DOHH2 (cell line): ENCODE results near the gene PROM1.

Experiments
- H3F3A ChIP-seq: fragments of 200-600 bp; sonication (generic), shearing (Covaris generic); 2 replicates; pipeline ENCODE4 v1.6.0; 2016; ENCODE audit warnings: antibody characterized with exemption, mild to moderate bottlenecking; ENCODE audit not compliant: control insufficient read depth, insufficient read depth
- H3K27ac ChIP-seq: fragments of 200-600 bp; sonication (generic); 2 replicates; pipeline ENCODE4 v1.5.1; 2014; ENCODE audit warnings: low read depth, mild to moderate bottlenecking, low read length, moderate library complexity
- H3K27me3 ChIP-seq: fragments of 200-600 bp; sonication (generic); 2 replicates; pipeline ENCODE4 v1.6.1; 2014; ENCODE audit warnings: mild to moderate bottlenecking, low read length, mixed read lengths; ENCODE audit not compliant: control insufficient read depth
- H3K36me3 ChIP-seq: fragments of 200-600 bp; sonication (generic); 2 replicates; pipeline ENCODE4 v1.6.1; 2014; ENCODE audit warnings: mild to moderate bottlenecking, low read length, moderate library complexity, mixed read lengths; ENCODE audit not compliant: control insufficient read depth
- H3K4me1 ChIP-seq: fragments of 200-600 bp; sonication (generic); 2 replicates; pipeline ENCODE4 v1.6.1; 2014; ENCODE audit warnings: mild to moderate bottlenecking, low read length, mixed read lengths; ENCODE audit not compliant: control insufficient read depth
- H3K4me2 ChIP-seq: fragments of 200-600 bp; sonication (generic); 2 replicates; pipeline ENCODE4 v1.6.0; 2014; ENCODE audit warnings: mild to moderate bottlenecking, low read length, moderate library complexity
- H3K4me3 ChIP-seq: fragments of 200-600 bp; sonication (generic); 2 replicates; pipeline ENCODE4 v1.5.1; 2014; ENCODE audit warnings: mild to moderate bottlenecking, low read length, mixed read lengths
- H3K79me2 ChIP-seq: fragments of 200-600 bp; sonication (generic); 2 replicates; pipeline ENCODE4 v1.6.1; 2014; ENCODE audit warnings: mild to moderate bottlenecking, low read length, mixed read lengths; ENCODE audit not compliant: control insufficient read depth
- H3K9me2 ChIP-seq: fragments of 200-600 bp; sonication (generic); replicated peaks from 2 replicates; pipeline ENCODE4 v1.6.1; 2014; ENCODE audit warnings: mild to moderate bottlenecking, low read length, mixed read lengths; ENCODE audit not compliant: control insufficient read depth
- H3K9me3 ChIP-seq: fragments of 200-600 bp; sonication (generic); 2 replicates; pipeline ENCODE4 v1.6.1; 2014; ENCODE audit warnings: antibody characterized with exemption, low read length, mixed read lengths; ENCODE audit not compliant: control insufficient read depth, insufficient read depth
- H4K20me1 ChIP-seq: fragments of 200-600 bp; sonication (generic); 2 replicates; pipeline ENCODE4 v1.6.0; 2014; ENCODE audit warnings: low read depth, mild to moderate bottlenecking, antibody characterized with exemption, low read length, moderate library complexity; ENCODE audit not compliant: control insufficient read depth, insufficient read depth
- CTCF ChIP-seq: fragments of 200-600 bp; sonication (generic); IDR thresholded peaks from one replicate; pipeline ENCODE4 v1.5.1; 2014; ENCODE audit warnings: antibody characterized with exemption, mild to moderate bottlenecking, low read depth, low read length; ENCODE audit not compliant: poor library complexity, severe bottlenecking
- EZH2phosphoT487 ChIP-seq: fragments of 200-600 bp; sonication (generic); IDR thresholded peaks from 2 replicates; pipeline ENCODE4 v1.6.1; 2017; ENCODE audit warnings: borderline replicate concordance, mild to moderate bottlenecking, antibody characterized with exemption, low read length, moderate library complexity, mixed read lengths

The PROM1 gene

GRCh38 chr4:16009153-16009552 is 74.7 kb downstream of the PROM1 start:
- Histone ChIP-seq H3K4me3 (no peak overlapping the region), H4K20me1 (no peaks in the 10 kb centered on the region), H3K27me3 (peaks cover 3% of the 10 kb centered on the region; the same call in 1 of the 2 replicates), H3K4me1 (no peaks in the 10 kb centered on the region), H3K79me2 (no peaks in the 10 kb centered on the region), H3K36me3 (no peaks in the 10 kb centered on the region), H3K9me3 (no peaks in the 10 kb centered on the region), H3K4me2 (no peak overlapping the region), H3K27ac (no peak overlapping the region), H3F3A (no peaks in the 10 kb centered on the region), H3K9me2 (no peaks in the 10 kb centered on the region)
- TF ChIP-seq EZH2phosphoT487 = no peak
- no peak for TF ChIP-seq CTCF

GRCh38 chr4:16007471-16008095 is 76.2 kb downstream of the PROM1 start:
- no peaks in the 10 kb centered on the region for H3K79me2 ChIP-seq
- H3K27me3 ChIP-seq = peaks cover 9% of the 10 kb centered on the region; the same call in 1 of the 2 replicates
- H3K27ac ChIP-seq = no peak overlapping the region
- H3K9me2 ChIP-seq = no peaks in the 10 kb centered on the region
- H4K20me1 ChIP-seq = no peaks in the 10 kb centered on the region
- no peak overlapping the region for H3K4me3 ChIP-seq
- H3K4me1 ChIP-seq = no peaks in the 10 kb centered on the region
- H3F3A ChIP-seq = no peaks in the 10 kb centered on the region
- no peaks in the 10 kb centered on the region for H3K9me3 ChIP-seq
- TF ChIP-seq CTCF (no peak), EZH2phosphoT487 (no peak)
- H3K4me2 ChIP-seq = no peak overlapping the region
- H3K36me3 ChIP-seq = no peaks in the 10 kb centered on the region

GRCh38 chr4:16006771-16007446 is 76.9 kb downstream of the PROM1 start:
- Histone ChIP-seq H3K9me3 (no peaks in the 10 kb centered on the region), H3K9me2 (no peaks in the 10 kb centered on the region), H3K79me2 (no peaks in the 10 kb centered on the region), H4K20me1 (no peaks in the 10 kb centered on the region), H3K27me3 (peaks cover 14% of the 10 kb centered on the region; the same call in 1 of the 2 replicates), H3K4me2 (no peak overlapping the region), H3F3A (no peaks in the 10 kb centered on the region), H3K27ac (no peak overlapping the region), H3K4me1 (no peaks in the 10 kb centered on the region), H3K36me3 (no peaks in the 10 kb centered on the region), H3K4me3 (no peak overlapping the region)
- TF ChIP-seq EZH2phosphoT487 (no peak), CTCF (no peak)
